NOMO-1 treated with dmso at 0.1 percent for 144 hours (cell line): ENCODE results near the gene INPP5D.

ENCODE experiments used
- DNase-seq: peaks from one replicate; lab custom pipeline; 2025; ENCODE audit not compliant: unreplicated experiment; lab: John Stamatoyannopoulos, UW

Gene INPP5D

GRCh38 chr2:233031556-233032500, 28.3 kb upstream of the INPP5D start:
- DNase-seq, result no peak

DNA sequence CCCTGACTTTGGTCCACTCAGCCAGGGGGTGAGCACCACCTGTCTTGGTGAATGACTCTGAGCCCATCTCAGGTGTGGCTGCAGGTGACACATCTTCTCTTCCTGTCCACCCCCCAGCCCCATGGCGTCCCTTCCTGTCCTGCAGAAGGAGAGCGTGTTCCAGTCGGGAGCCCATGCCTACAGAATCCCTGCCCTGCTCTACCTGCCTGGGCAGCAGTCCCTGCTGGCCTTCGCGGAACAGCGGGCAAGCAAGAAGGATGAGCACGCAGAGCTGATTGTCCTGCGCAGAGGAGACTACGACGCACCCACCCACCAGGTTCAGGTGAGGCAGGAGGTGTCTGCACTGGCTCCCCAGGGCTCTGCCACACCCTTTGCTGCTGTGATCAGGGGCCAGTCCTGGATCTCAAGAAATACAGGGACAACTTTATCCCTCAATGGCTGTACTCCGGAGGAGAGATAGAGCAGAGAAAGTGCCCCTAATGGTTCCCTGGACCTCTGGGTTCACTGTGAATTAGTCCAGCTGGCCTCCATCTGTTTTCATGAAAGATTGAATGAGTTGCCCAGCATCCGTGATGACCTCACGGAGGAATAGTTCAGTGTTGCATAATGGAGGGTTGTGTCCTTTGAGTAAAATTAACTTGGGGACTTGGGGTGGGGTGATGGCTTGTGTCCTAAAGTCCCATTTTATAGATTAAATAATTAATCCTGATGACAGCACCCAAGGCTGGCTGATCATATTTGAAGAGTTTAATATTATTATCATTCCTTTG, 27.4 kb upstream of the INPP5D start, which contains the start of gene NEU2:
TSS of gene NEU2 (plus strand) at position 122 of the 770 bp plus-strand sequence. CDS start at position 122, 0 bp downstream.
- no peak for DNase-seq

- DNase-seq, result no peak
Measured at GRCh38 chr2:233033672-233034071, 26.5 kb upstream of the INPP5D start.

DNA sequence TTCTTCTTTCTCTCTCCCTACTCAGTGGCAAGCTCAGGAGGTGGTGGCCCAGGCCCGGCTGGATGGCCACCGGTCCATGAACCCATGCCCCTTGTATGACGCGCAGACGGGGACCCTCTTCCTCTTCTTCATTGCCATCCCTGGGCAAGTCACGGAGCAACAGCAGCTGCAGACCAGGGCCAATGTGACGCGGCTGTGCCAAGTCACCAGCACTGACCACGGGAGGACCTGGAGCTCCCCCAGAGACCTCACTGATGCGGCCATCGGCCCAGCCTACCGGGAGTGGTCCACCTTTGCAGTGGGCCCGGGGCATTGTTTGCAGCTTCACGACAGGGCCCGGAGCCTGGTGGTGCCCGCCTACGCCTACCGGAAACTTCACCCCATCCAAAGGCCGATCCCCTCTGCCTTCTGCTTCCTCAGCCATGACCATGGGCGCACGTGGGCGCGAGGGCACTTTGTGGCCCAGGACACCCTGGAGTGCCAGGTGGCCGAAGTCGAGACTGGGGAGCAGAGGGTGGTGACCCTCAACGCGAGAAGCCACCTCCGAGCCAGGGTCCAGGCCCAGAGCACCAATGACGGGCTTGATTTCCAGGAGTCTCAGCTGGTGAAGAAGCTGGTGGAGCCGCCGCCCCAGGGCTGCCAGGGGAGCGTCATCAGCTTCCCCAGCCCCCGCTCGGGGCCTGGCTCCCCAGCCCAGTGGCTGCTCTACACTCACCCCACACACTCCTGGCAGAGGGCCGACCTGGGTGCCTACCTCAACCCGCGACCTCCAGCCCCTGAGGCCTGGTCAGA, 25.9 kb upstream of the INPP5D start:
- no peak for DNase-seq

- no peak for DNase-seq
Measured at GRCh38 chr2:233035426-233036161, 24.5 kb upstream of the INPP5D start.

- DNase-seq, result no peak
Measured at GRCh38 chr2:233036162-233036838, 23.8 kb upstream of the INPP5D start.

DNA sequence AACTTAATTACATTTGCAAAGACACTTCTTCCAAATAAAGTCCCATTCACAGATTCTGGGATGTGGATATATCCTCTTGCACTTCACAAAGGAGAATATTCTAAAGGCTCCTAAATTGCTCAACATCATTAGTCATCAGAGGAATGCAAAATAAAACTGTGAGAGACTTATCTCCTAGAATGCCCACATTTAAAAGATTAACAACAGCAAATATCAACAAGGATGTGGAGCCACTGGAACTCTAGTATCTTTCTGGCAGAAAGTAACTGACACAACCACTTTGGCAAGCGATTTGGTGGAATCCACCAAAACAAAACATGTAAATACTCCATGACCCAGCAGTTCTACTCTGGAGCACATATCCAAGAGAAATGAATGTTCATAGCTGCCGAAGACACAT, 23.1 kb upstream of the INPP5D start:
- no peak for DNase-seq

DNA sequence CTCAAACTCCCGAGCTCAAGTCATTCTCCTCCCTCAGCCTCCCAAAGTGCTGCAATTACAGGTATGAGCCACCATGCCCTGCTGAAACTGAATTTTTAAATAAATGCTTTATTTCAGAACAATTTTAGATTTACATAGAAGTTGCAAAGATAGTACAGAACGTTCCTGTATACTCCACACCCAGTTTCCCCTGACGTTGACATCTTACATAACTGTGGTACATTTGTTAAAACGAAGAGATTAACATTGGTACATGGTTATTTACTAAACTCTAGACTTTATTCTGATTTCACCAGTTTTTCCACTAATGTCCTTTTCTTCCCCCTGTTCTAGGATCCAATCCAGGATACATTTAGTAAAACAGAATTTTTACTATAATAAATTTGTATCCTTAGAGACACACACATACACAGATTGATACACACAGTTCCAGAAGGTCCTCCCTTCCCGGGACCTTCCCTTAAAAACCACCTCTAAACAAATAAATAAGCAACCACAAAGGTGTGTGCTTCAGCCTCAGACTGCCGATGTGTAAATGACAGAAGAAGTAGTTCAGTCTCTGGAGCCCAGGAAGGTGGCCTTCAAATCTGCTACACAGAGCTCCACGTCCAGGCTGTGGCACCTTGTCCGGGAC, 20.8 kb upstream of the INPP5D start:
- no peak for DNase-seq

DNA sequence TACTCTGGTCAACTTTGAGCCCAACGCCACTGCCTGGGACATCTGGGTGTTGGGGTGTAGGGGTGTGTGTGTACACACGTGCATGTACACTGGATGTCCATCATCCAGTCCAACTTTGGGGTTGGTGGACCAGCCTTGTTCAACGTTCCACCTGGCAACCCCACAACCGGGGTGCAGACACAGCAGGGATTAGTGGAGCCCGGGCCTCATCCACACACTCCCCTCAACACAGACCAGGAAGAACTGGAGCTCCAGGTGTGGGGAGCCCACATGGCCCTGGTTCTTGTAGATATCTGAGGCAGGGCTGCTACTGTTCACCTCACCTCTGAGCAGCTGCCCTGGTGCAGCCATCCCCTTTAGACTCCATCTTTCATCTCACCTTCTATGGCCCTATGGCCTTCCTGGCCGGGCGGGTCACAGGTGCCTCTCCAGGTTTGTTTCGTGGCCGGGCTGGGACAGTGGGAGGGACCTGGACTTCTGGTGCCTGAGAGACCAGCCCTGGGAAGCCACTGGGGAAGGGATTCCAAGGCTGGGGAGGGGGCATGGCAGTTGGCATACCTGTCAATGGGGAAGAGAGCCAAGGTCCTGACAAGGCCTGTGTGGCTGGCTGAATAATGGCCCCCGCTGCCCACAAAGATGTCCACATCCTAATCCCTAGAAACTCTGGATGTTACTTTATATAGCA, 20.2 kb upstream of the INPP5D start:
- no peak for DNase-seq

- DNase-seq, result no peak
Measured at GRCh38 chr2:233040571-233040970, 19.6 kb upstream of the INPP5D start.

DNA sequence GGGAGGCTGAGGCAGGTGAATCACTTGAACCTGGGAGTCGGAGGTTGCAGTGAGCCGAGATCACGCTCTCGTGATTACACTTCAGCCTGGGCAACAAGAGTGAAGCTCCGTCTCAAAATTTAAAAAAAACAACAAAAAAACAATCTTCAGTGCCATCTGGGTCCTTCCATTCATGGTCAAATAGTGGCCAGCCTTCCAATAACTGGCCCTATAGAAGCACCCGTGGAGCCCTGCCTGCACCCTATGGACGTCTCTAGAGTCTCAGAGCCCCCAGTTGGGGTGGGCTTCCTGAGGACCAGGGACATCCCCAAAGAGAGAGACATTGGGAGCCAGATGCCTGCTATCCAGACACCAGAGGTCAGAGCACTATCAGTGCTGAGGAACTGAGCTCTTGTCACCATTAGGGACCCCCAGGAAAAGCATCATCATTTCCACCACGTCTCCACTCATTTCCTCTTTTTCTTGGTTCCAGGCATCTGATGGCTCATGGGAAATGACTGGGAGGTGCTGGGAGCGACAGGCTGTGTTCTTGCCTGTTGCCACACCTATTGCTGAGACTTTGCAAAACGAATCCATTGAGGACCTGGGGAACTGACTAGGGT, 18.3 kb upstream of the INPP5D start:
- no peak for DNase-seq

- DNase-seq, result no peak
Measured at GRCh38 chr2:233042549-233042948, 17.6 kb upstream of the INPP5D start.

GRCh38 chr2:233044974-233045605, 15.1 kb upstream of the INPP5D start:
- DNase-seq, result no peak

DNA sequence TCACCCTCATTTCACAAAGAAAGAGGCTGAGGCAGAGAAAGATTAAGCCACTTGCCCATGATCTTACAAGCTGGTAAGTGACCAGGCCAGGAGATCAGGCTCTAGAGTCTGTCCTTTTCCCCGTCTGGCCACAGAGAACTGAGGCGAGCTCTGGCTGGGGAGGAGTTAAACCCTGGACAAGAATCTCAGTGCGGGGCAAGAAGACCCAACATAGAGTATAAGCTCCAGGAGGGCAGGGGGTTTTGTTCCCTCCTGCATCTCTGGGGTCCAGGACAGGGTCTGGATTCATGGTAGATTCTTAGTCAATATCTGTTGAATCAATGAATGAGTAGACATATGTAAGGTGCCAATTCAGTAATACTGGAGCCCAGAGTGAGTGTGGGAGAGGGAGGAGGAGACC, 12.9 kb upstream of the INPP5D start:
- no peak for DNase-seq

- no peak for DNase-seq
Measured at GRCh38 chr2:233047667-233048066, 12.5 kb upstream of the INPP5D start.

- DNase-seq, result no peak
Measured at GRCh38 chr2:233048569-233049193, 11.5 kb upstream of the INPP5D start.

GRCh38 chr2:233049194-233049761, 10.9 kb upstream of the INPP5D start:
- DNase-seq, result no peak
